ENCODE measurements around the gene TMEM258.
A peak's percentile ranks its signal among the peaks of the same experiment; 100 is the strongest.

Gene TMEM258

DNA sequence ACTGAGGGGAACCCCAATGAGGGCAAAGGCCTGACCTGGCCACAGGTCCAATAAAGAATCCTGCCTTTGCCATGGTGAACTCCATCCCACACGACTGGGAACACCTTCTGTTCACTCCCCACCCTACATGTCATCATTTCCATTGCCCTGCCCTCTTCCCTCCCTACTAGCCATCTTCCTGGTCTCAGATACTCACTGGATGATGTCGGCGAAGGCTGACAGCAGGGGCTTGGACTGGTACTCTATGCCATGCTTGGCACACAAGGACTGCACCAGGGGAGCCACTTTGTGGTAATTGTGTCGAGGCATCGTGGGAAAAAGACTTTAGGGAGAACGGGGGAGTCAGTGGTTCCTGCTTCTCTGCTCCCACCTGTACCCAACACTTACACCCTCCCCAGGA, 10.2 kb upstream of the TMEM258 start:
- no peaks in the 10 kb centered on the region for H3K9me3 ChIP-seq (ENCODE audit: control insufficient read depth, insufficient read depth, low read length)
- no peak overlapping the region for H3K4me3 ChIP-seq (ENCODE audit: low read depth, low read length)
- H3K27me3 ChIP-seq (ENCODE audit: control insufficient read depth, insufficient read depth, low read length): no peaks in the 10 kb centered on the region
- peaks cover 29% of the 10 kb centered on the region for H3K36me3 ChIP-seq (ENCODE audit: control insufficient read depth, insufficient read depth, low read length)
- no peaks in the 10 kb centered on the region for H3K4me1 ChIP-seq (ENCODE audit: control insufficient read depth, insufficient read depth, low read length)
- no peak overlapping the region for H3K9ac ChIP-seq (ENCODE audit: low read depth, low read length)

DNA sequence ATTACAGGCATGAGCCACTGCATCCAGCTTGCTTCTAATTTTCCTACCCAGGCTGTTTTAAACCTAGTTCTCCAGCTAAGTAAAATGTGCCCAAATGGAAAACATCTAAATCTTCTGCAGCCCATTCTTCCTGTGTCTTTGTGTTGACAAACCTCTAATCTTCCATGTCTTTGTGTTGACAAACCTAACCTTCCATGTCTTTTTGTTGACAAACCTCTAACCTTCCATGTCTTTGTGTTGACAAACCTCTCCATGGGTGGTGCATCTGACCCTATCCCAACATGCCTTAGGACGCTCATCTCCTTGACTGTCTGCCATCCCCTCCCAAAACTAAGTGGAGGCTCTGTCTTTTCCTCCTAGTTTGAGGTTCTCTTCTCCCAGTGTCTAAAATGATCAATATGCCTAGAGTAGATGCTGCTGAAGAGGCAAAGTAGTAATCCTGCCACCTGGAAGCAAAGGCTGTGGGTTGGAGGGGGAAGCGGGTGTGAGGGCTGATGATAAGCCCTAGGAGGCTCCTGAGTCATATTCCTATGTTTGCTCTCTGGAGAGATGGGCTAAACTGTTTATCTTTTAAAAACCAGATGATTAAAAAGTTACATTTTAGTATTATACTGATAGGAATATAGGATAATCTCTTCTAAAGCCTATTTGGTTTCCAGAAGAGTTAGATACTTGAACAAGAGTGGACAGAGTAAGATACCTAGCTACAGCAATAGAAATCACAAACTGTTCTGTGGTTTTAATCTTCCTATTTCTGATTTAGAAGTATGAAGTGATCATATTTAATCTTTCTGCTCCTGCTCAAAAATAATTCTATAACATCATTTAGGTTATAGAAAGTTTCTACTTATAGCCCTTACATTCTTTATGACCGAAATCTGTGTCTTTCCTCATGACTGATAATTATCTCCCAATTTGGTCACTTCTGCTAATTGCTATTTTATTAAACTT, 8.2 kb upstream of the TMEM258 start:
- Histone ChIP-seq H3K4me1 (ENCODE audit: control insufficient read depth, insufficient read depth, low read length) (no peaks in the 10 kb centered on the region), H3K36me3 (ENCODE audit: control insufficient read depth, insufficient read depth, low read length) (peaks cover 23% of the 10 kb centered on the region), H3K27me3 (ENCODE audit: control insufficient read depth, insufficient read depth, low read length) (no peaks in the 10 kb centered on the region), H3K4me3 (ENCODE audit: low read depth, low read length) (no peak overlapping the region), H3K9me3 (ENCODE audit: control insufficient read depth, insufficient read depth, low read length) (no peaks in the 10 kb centered on the region), H3K9ac (ENCODE audit: low read depth, low read length) (no peak overlapping the region)

DNA sequence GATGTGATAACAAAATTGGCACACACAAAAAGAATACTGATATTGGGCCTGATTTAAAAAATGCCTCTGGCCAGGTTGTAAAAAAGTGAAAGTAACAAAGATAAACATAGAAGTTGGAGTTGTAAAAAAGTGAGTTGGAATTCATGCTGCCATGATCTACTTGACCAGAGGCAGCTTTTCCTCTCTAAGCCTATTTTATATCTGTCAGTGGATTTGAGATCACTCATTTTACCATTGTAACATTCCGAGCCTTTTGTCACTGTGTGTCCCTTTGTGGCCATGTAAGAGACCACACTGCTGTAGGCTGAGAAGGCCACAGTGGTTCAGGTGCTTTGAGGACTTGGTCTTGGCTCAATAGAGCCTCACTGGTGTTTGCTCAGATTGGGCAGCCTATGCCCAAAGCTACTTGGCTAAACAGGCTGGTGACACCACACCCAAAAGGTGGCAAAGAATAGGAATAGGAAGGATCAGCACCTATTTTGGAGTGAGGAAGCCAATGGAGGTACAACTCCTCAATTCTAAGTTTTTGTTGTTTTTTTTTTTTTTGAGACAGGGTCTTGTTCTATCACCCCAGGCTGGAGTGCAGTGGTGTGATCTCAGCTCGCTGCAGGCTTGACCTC, 7.4 kb upstream of the TMEM258 start:
- H3K36me3 ChIP-seq (ENCODE audit: control insufficient read depth, insufficient read depth, low read length): peaks cover 27% of the 10 kb centered on the region

DNA sequence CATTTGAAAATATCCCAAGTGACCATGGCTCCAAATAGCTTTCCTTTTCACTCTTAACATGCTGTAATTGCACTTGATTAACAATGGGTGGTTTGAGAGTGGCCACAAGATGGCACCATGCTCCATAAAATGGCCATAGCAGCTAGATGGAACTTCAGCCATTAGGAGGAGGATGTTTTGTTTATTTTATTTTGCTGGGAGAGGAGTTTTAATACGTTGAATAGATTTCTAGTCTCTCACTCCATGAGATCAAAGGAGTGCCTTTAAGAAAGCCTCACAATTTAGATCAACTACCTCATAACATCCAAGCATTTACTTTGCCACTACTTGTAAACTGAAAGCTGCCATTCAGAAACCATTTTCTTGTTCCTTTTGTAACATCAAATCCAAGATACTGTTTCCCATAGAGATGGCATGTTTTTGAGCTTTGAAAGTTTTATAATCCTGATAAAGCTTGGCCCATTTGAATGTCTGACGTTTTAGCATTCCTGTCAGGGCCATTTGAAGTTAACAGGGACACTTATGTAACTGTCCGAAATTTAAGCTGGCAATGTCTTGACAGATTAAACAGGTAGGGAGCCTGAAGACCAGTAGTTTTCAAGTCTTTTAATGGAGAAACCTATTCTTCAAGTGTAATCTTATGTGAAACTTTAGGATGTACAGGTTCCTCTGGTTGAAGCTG, 5.0 kb upstream of the TMEM258 start:
- Histone ChIP-seq H3K9me3 (ENCODE audit: control insufficient read depth, insufficient read depth, low read length) (no peaks in the 10 kb centered on the region), H3K9ac (ENCODE audit: low read depth, low read length) (no peak overlapping the region), H3K27me3 (ENCODE audit: control insufficient read depth, insufficient read depth, low read length) (no peaks in the 10 kb centered on the region), H3K36me3 (ENCODE audit: control insufficient read depth, insufficient read depth, low read length) (peaks cover 18% of the 10 kb centered on the region), H3K4me1 (ENCODE audit: control insufficient read depth, insufficient read depth, low read length) (no peaks in the 10 kb centered on the region), H3K4me3 (ENCODE audit: low read depth, low read length) (no peak overlapping the region)

More for the DNA sequence above, 7.4 kb upstream of the TMEM258 start:
- H3K4me3 ChIP-seq (ENCODE audit: low read depth, low read length): no peak overlapping the region
- H3K9ac ChIP-seq (ENCODE audit: low read depth, low read length): no peak overlapping the region
- no peaks in the 10 kb centered on the region for H3K9me3 ChIP-seq (ENCODE audit: control insufficient read depth, insufficient read depth, low read length)
- no peaks in the 10 kb centered on the region for H3K27me3 ChIP-seq (ENCODE audit: control insufficient read depth, insufficient read depth, low read length)
- H3K4me1 ChIP-seq (ENCODE audit: control insufficient read depth, insufficient read depth, low read length): no peaks in the 10 kb centered on the region

DNA sequence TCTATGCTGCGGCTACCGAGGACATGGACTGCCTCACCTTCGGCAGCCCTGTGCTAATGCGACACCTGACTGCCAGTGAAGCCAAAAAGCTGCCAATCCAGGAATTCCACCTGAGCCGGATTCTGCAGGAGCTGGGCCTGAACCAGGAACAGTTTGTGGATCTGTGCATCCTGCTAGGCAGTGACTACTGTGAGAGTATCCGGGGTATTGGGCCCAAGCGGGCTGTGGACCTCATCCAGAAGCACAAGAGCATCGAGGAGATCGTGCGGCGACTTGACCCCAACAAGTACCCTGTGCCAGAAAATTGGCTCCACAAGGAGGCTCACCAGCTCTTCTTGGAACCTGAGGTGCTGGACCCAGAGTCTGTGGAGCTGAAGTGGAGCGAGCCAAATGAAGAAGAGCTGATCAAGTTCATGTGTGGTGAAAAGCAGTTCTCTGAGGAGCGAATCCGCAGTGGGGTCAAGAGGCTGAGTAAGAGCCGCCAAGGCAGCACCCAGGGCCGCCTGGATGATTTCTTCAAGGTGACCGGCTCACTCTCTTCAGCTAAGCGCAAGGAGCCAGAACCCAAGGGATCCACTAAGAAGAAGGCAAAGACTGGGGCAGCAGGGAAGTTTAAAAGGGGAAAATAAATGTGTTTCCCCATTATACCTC, 3.6 kb upstream of the TMEM258 start:
- Histone ChIP-seq H3K4me3 (ENCODE audit: low read depth, low read length) (no peak overlapping the region), H3K36me3 (ENCODE audit: control insufficient read depth, insufficient read depth, low read length) (peaks cover 13% of the 10 kb centered on the region), H3K9ac (ENCODE audit: low read depth, low read length) (no peak overlapping the region), H3K27me3 (ENCODE audit: control insufficient read depth, insufficient read depth, low read length) (no peaks in the 10 kb centered on the region), H3K9me3 (ENCODE audit: control insufficient read depth, insufficient read depth, low read length) (no peaks in the 10 kb centered on the region), H3K4me1 (ENCODE audit: control insufficient read depth, insufficient read depth, low read length) (no peaks in the 10 kb centered on the region)

DNA sequence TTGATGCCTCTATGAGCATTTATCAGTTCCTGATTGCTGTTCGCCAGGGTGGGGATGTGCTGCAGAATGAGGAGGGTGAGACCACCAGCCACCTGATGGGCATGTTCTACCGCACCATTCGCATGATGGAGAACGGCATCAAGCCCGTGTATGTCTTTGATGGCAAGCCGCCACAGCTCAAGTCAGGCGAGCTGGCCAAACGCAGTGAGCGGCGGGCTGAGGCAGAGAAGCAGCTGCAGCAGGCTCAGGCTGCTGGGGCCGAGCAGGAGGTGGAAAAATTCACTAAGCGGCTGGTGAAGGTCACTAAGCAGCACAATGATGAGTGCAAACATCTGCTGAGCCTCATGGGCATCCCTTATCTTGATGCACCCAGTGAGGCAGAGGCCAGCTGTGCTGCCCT, 3.1 kb upstream of the TMEM258 start:
- Histone ChIP-seq H3K4me1 (ENCODE audit: control insufficient read depth, insufficient read depth, low read length) (no peaks in the 10 kb centered on the region), H3K36me3 (ENCODE audit: control insufficient read depth, insufficient read depth, low read length) (peaks cover 14% of the 10 kb centered on the region), H3K27me3 (ENCODE audit: control insufficient read depth, insufficient read depth, low read length) (no peaks in the 10 kb centered on the region), H3K9me3 (ENCODE audit: control insufficient read depth, insufficient read depth, low read length) (no peaks in the 10 kb centered on the region), H3K9ac (ENCODE audit: low read depth, low read length) (no peak overlapping the region), H3K4me3 (ENCODE audit: low read depth, low read length) (no peak overlapping the region)

DNA sequence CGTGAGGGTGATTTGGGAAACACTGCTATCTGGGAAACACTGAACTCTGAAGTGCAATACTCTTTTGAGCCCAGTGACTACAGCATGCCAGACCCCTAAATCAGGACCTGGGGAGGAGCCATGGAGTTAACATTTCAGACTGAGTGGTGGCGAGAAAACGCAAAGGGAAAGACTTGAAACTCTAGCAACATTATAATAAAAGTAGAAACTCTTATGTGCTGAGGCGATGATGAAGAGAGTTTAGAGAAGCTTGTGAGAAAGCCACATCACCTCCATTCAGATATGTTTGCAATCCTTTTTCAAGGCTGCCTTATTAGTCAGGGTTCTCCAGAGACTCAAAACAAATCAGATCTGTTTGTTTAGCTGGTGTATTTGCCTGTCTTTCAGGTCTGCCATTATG, 2.2 kb upstream of the TMEM258 start:
- peaks cover 20% of the 10 kb centered on the region for H3K36me3 ChIP-seq (ENCODE audit: control insufficient read depth, insufficient read depth, low read length)
- no peaks in the 10 kb centered on the region for H3K4me1 ChIP-seq (ENCODE audit: control insufficient read depth, insufficient read depth, low read length)
- no peak overlapping the region for H3K4me3 ChIP-seq (ENCODE audit: low read depth, low read length)

DNA sequence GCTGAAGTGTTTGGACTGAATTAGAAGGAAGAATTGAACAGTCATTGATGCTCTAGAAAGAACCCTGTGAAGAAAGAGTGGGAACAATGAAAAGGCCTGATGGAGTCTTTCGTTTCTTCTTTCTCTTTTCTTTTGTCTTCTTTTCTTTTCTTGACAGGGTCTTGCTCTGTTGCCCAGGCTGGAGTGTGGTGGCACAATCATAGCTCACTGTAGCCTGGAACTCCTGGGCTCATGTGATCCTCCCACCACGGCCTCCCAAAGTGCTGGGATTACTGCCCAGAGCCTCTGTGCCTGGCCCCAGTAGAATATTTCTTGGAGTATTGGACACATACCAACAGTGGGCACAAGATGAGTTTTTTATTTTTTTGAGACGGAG, 1.4 kb upstream of the TMEM258 start:
- Histone ChIP-seq H3K9ac (ENCODE audit: low read depth, low read length) (no peak overlapping the region), H3K9me3 (ENCODE audit: control insufficient read depth, insufficient read depth, low read length) (no peaks in the 10 kb centered on the region), H3K36me3 (ENCODE audit: control insufficient read depth, insufficient read depth, low read length) (peaks cover 28% of the 10 kb centered on the region), H3K4me1 (ENCODE audit: control insufficient read depth, insufficient read depth, low read length) (no peaks in the 10 kb centered on the region), H3K27me3 (ENCODE audit: control insufficient read depth, insufficient read depth, low read length) (no peaks in the 10 kb centered on the region), H3K4me3 (ENCODE audit: low read depth, low read length) (peak overlapping the region; percentile 93)

More for the DNA sequence above, 2.2 kb upstream of the TMEM258 start:
- H3K9ac ChIP-seq (ENCODE audit: low read depth, low read length): no peak overlapping the region
- H3K27me3 ChIP-seq (ENCODE audit: control insufficient read depth, insufficient read depth, low read length): no peaks in the 10 kb centered on the region
- H3K9me3 ChIP-seq (ENCODE audit: control insufficient read depth, insufficient read depth, low read length): no peaks in the 10 kb centered on the region

DNA sequence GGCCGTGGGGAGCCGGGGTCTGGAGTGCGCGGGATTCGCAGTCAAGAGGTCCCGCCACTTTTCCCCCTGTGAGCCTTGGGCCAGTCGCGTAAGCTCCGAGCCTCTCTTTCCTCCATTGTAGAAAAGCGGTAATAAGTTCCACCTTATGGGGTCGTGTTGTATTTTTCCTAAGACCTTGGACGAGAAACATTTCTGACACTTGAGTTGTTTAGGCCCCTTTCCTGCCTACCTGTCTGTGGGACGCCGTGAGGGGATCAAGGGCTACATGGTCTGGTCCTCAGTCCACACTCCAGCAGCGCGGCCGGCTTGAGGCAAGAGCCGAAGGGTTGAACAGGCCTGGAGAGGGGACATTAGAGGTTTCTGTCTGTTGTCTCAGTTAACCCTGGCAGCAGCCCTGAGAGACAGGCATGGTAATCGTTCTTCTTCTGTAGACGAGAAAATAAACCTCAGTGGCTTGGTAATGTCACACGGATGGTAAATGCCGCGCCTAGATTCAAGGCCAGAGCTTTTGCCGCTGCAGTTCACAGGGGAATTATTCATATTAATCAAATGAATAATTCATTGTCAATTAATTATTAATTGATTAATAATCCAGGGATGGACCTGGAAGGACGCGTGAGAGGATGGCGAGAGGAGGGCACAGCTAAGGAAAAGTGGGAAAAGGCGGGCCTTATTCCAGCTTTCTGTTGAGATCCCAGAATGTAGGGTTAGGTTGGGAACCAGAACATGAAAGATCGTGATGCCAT, 857 bp upstream of the TMEM258 start:
- Histone ChIP-seq H3K36me3 (ENCODE audit: control insufficient read depth, insufficient read depth, low read length) (peaks cover 32% of the 10 kb centered on the region), H3K9me3 (ENCODE audit: control insufficient read depth, insufficient read depth, low read length) (no peaks in the 10 kb centered on the region), H3K27me3 (ENCODE audit: control insufficient read depth, insufficient read depth, low read length) (no peaks in the 10 kb centered on the region), H3K9ac (ENCODE audit: low read depth, low read length) (peak overlapping the region; percentile 100), H3K4me3 (ENCODE audit: low read depth, low read length) (peak overlapping the region; percentile 93), H3K4me1 (ENCODE audit: control insufficient read depth, insufficient read depth, low read length) (no peaks in the 10 kb centered on the region)

DNA sequence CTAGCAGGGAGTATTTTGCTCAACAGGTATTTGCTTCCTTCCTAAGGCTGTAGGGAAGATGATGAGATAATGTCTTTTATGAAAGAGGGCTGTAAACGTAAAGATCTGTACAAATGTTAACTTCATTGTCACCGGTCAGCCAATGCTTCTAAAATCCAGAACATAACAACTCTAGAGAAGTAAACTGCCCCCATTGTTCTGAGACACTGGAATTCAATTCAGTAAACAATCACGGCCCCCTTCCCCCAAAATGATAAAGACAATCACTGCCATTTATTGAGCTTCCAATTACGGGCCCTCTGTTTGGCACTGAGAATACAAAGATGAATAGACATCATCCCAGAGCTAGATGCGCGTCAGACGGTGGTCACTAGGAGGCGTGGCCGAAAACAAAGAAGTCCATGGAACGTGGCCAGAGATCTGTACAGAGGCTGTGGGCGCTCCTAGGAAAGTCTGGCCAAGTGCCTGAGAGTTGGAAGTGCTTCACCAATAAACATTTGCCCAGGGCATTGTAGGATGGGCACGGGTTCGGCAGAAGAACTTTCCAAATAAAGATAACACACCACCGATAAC, 576 bp downstream of the TMEM258 start:
- Histone ChIP-seq H3K4me1 (ENCODE audit: control insufficient read depth, insufficient read depth, low read length) (no peaks in the 10 kb centered on the region), H3K4me3 (ENCODE audit: low read depth, low read length) (peak overlapping the region; percentile 93), H3K27me3 (ENCODE audit: control insufficient read depth, insufficient read depth, low read length) (no peaks in the 10 kb centered on the region), H3K9ac (ENCODE audit: low read depth, low read length) (peak overlapping the region; percentile 100), H3K36me3 (ENCODE audit: control insufficient read depth, insufficient read depth, low read length) (peaks cover 45% of the 10 kb centered on the region), H3K9me3 (ENCODE audit: control insufficient read depth, insufficient read depth, low read length) (no peaks in the 10 kb centered on the region)
